ENCODE measurements around the gene FHIT.

FHIT gene

DNA sequence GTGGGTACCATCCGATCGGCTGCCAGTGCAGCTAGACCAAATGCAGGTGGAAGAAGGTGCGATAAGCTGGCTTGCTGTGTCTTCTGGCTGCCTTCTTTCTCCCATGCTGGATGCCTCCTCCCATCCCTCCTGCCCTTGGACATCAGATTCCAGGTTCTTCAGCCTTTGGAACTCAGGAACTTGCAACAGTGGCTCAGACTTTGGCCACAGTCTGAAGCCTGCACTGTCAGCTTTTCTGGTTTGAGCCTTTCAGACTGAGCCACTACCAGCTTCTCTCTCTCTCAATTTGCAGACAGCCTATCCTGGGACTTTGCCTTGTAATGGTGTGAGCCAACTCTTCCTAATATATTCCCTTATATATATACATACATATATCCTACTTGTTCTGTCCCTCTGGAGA lies 485.5 kb downstream of the FHIT start:
- DNase-seq (ENCODE audit: low read depth in 2 of 2) = no peak

DNA sequence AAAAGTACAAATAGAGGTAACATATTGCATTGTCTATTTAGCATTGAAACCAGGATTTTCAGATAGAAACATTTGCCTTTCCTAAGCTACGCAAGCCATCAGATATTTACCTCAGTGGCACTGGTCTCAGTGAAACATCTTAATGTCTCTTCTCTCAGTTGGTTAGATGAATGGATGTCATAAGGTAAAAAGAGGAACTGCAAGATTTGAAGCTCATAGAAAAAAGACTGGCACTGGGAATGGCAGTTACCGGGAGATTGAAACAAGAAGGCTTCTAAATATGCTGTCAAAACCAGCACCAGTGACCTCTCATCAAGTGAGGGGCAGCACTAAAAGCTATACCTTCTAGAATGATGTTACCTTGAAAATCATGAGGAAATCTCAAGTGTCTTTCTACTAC lies 486.4 kb downstream of the FHIT start:
- DNase-seq (ENCODE audit: low read depth in 2 of 2) = no peak

DNA sequence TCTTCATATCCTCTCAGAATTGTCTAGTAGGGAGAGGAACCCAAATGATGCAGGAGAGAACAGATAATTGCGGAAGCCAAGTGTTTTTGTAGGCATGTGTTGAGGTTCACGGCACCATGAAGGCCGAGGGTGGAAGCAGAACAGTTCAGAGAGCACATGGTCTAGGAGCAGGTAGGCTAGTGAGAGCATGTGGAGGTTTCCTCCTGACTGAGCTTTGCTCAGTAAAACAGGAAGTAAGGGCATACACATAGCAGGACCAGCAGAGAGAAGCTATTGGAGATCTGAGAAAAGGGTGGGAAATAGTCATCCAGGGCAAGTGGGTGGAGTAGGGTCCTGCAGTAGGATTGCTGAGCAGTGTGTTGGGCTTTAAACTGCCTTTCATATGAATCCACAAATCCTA lies 491.1 kb downstream of the FHIT start:
- no peak for DNase-seq (ENCODE audit: low read depth in 2 of 2)

DNA sequence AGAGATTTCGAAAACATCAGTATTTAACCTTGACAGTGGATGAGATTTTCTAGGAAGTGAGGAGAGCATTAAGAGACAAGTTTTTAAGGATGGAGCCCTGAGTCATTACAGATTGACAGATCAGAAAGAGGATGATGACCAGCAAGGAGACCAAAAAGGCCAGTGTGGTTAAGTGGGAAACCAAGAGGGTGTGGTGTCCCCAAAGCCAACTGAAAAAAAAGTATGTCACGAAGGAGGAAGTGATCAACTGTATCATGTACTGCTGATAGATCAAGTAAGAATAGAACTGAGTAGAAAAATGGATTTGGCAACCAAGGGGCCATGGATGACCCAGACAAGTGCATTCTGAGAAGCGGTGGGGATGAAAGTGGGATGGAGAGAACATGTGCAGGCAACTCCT lies 491.8 kb downstream of the FHIT start:
- no peak for DNase-seq (ENCODE audit: low read depth in 2 of 2)

DNA sequence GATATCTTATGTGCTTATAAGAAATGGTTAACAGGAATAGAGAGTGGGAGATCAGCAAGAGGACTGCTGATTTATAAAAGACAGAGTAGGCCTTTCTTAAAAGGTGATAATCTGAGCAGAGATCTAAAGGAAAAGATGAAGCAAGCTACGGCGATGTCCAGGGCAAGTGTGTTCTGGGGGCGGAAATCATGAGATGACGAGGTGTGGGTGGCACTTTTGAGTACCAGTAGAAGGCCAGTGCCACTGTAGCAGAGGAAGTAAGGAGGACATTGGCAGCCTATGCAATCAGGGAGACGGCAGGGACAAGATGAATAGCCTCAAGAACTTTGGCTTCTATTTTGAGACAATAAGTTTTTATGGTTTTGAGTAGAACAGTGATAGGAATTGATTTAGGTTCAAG lies 492.4 kb downstream of the FHIT start:
- DNase-seq (ENCODE audit: low read depth in 2 of 2) = no peak

DNA sequence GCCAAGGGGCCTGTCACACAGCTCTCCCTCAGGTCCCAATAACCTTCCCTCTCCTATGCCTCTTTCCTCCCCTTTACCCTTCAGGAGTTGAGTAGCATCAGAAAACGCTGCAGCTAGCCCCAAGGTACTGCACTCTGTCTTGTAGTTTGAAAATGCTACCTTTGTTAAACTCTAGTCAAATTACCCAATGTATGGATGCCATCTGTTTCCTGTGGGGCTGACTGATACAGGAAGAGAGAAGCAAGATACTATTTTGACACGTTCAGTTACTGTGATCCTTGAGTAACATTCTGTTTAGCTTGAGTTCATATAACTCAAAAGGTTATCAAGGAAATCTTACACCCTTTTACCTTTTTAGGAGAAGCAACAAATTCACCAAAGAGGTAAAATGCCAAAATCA lies 493.1 kb downstream of the FHIT start:
- no peak for DNase-seq (ENCODE audit: low read depth in 2 of 2)

DNA sequence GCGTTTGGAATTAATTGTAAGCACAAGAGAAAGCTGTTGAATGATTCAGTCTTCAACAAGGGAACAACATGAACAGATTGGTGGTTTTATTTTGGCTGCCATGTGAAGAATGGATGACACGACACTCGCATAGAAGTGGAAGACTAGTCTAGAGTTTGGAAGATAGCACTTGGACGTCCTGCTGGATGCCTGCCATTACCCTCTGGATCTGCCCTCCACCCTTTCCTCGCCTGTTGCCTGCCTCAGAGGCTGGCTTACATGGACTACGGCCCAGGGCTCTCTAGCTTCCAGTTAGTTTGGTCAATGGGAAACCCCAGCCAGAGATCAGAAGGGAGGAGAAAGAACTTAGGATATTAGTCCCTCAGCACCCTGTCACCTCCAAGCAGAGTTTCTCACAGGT lies 493.5 kb downstream of the FHIT start:
- DNase-seq (ENCODE audit: low read depth in 2 of 2) = no peak

DNA sequence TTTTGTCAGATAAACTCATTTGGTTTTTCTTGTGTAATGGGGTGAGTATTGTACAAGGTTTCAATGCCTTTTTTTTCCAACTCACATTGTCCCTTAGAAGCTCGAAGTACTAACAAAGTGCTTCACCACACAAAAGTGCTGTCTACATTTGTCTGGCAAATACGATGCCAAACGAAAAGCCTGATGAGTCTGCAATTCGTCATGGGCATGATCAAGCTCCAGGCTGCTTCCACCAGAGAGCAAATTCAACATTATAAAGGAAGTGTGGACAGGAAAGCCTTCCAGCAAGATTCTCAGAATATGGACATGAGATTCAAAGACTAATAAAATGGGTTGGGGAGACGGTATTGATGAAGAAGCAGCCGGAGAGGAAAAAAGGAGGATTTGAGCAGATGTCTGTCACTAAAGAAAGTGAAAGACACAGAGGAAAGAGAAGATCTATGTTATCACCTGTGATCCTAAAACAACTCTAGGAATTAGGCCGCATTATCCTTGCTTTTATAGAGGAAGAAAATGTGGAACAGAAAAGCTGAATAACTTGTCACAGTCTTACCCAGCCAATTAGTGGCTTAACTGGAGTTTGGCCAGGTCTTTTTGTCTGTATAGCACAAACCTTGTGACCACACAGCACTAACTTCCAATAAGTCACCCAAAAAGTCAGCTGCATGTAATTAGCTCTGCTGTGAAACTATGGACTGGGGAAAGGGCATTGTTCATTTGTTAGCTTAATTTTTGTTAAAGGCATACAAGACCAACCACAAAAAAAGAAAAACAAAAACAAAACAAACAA lies 494.8 kb downstream of the FHIT start:
- no peak for DNase-seq (ENCODE audit: low read depth in 2 of 2)

DNA sequence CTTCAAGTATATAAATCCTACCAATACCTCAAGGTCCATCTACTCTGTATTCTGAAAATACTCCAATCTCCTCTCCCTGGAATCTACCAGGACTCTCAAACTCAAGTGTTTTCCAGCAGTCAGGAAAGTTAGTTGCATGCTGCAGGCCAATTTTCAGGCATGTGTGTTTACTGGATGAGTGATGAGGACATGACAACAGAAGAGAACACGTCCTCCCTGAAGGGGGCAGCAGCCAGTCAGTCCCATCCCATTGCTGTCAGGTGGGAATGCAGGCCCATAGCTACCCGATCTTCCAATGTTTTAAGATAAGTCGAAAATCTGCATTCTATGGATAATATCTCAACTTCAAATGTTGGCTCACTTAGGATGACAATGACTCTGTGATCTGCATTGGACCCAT lies 496.2 kb downstream of the FHIT start:
- no peak for DNase-seq (ENCODE audit: low read depth in 2 of 2)

DNA sequence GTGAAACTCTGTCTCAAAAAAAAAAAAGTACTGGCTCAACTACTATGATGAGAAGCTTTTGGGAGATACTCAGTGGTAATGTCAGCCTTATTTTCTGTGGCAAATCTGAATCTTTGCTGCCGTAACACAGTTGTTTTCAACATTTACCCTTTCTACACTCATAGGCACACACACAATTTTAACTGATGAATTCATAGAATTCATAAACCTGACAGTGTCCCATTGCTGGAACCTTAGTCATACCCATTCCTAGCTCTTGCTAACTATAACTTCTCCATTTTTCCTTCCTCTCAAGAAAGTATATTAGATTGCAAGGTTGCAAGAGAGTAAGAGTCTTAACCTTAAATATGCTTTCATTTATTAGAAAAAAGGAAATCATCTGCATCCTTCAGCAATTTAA lies 496.6 kb downstream of the FHIT start:
- no peak for DNase-seq (ENCODE audit: low read depth in 2 of 2)

DNA sequence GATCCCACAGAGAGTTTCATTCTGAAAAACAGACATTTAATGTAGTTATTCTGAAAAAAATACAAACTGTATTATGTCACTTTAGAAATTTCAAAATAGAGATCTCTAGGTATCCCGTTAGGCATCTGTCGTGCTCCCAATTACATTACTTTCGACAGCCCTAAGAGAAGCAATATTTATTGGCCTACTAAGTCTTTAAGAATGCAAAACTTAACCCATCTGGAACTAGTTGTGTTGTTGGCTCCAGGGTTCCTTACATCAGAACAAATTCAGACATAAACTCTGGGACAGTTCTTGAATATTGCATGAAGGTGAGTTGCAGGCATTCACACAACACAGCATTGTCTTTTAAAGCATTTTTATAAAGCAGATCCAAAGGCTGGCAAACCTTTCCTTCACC lies 498.4 kb downstream of the FHIT start:
- no peak for DNase-seq (ENCODE audit: low read depth in 2 of 2)

DNA sequence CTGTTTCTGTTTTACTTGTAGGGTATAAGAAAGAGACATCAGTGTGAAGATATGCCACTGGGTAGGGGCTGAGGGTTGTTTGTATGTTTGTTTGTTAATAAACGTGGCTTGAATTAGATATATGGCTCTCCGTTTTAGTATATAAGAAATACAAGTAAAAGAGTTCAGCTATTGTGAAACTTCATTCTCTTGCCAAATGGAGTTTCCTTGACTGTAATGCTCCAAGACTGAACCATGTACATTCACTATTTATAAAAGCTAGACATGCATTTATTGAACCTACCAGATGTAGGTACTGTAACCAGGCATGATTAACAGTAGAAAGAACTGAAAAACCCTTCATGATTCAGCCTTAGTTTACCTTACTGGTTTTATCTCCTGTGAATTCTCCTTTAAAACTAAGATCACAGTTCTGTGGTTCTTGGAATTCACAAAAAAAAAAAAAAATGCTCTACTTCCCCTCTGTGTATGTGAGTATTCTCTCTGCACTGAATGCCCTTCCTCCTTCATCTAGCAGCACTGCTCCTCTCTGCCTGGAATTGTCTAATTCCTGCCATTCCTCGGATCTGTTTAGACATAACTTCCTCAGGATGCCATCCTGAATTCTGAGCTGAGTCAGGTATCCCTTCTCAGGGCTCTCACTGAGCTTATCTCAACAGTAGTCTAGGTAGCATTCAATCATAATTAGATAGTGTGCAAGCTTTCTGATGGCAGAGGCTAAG lies 504.4 kb downstream of the FHIT start:
- no peak for DNase-seq (ENCODE audit: low read depth in 2 of 2)

DNA sequence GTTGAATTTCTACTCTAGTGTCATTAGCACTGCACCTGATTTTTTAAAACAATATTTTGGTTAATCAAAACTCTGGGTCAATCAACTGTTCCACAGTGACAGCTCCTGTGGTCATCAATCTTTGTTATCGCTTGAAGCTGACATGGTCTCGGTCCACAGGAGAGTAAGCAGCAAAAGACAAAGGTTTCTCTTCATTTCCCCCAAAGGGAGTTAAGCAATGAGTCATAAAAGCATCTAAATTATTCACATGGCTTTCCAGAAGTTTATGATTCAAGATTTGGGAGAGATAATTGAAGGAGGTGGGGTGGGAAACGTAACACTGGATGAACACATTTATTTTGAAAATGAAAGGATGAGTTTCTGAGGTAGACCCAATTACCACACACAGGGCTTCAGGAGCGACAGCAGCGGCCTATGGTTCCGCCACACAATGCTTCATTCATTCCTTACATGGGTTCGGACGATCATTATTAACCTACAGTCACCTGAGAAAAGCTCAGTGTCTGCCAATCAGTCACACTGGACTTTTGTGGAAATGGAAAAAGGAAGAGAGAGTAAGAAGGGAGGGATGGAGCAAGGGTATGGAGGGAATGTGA lies 505.1 kb downstream of the FHIT start:
- no peak for DNase-seq (ENCODE audit: low read depth in 2 of 2)

DNA sequence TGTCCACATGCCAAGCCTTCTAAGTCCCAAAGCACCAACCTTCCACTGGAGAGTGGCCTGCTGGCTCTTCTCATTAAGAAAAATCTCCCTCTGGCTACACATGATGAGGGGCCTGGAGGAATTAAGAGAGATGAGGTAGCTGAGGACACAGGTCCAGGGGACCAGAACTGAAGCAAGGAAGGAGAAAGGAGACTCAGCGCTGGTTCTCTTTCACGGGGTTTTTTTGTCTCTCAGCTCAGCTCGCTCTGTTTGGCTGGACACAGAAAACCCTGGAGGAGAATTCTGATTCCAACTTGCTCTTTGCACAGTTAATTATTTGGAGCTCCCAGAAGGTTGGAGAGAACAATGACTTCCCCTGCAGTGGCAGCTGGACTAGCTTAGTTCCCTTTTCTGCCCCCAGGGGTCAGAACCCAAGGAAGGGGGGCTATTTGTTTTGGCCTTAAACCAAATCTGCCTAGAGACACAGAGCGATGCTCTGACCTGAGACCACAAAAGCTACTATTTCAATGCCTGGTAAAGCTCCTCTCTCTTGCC lies 507.6 kb downstream of the FHIT start:
- DNase-seq (ENCODE audit: low read depth in 2 of 2) = no peak

DNA sequence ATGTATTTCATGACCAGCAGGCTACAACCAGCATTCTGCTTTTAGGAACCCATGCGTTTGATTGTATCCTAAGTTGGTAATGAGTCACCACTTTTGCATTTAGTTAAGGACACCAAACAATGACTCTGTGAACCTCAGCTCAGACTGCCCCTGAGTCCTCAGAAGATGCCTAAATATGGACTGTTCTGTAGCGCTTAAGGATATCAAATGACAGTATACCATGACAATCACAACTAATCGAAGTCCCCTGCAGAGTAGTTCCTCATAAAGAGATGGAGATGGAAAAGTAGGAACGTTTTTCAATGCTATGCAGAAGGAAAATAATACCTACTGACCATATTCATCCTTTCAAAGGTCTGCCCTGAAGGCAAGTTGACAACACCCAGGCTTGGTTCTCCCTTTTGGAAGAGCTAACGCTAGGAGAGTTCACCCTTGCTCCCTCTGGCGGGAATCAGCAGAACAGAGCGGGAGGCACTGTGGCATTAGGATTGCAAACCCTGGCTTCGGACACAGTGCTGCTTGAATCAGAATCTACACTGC lies 508.6 kb downstream of the FHIT start:
- DNase-seq (ENCODE audit: low read depth in 2 of 2) = no peak

DNA sequence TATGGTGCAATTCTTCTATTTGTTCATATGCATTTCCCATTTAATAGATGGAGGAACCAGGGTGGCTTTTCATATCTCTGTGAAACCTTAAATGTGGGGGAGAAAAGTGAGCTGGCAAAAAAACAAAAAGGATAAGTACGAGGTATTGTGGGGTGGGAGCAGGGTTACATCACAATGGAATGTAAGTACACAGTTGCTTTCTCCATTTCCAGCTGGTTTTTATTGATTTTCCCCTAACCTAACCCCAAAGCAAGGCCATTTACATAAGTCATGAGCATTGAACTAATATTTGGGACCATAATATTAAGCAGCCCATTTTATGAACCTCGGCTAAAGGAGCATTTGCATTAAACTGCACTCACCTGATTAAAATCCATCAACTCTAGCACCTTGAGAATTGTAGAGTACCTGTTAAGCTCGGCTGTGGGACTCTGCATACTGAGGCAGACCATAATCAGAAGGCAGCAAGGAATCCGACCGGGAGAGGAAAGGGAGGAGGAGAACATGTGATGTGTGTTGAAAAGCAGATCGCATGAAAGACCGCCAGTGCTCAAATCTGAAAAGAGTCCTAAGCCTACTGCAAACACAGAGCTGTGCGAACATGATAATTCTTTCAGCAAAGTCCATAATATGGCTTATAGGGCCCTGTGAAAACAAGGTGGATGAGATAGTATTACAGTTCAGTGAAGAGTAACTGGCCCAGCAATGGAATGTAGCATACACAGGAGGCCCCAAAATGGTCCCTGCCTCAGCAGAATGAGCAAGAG lies 513.4 kb downstream of the FHIT start:
- no peak for DNase-seq (ENCODE audit: low read depth in 2 of 2)

DNA sequence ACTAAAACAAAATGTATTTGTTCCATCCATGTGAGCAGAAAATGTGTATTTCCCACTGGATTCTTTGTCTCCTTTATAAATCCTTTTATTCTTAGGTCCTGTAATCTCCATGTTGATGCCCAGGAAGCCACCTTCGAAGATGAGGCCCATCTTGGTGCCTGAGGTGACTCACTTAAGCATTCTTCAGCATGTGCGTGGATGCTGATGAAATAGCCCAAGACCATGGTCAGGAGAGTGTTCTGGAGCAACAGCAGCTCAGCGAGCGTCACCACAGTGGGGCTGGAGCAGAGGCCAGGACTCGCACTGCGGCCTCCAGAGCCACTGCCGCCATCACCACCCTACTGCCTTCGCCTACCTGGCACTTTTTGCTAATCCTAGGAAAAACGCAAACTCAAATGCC lies 520.9 kb downstream of the FHIT start:
- DNase-seq (ENCODE audit: low read depth in 2 of 2) = no peak

DNA sequence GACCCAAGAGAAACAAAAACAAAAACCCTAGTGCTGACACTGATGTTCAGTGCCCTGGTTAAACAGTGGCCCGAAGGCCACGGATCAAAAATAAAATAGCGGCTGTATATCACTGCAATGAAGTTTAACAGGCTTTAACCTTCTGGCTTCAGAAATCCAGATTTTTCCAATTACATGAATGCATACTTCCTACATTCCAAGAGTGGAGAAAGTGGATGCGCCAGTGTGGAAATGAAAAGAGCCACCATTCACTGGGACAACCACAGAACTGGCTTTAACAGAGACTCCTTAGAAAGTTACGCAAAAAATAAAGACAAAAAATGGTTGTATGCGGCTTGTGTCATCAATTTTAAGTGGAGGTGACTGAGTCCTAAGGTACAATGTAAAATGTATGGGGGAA lies 522.2 kb downstream of the FHIT start:
- DNase-seq (ENCODE audit: low read depth in 2 of 2) = no peak

DNA sequence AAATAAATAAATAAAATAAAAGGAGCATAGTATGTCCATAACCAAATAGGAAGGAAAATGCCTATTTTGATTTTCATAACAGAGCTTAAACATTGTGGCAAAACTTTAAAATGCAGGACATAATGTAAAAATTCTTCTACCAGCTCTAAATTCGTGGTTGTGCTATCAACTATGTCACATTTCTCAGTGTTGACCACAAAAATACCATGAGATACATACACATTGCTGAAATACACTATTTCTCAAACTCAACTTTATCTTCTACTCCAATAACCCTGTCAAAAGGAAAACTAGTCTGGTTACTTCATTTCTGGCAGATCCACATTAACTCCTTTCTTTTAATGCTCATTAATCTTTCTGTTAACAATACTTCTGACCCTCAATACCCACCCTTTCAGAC lies 523.2 kb downstream of the FHIT start:
- no peak for DNase-seq (ENCODE audit: low read depth in 2 of 2)

DNA sequence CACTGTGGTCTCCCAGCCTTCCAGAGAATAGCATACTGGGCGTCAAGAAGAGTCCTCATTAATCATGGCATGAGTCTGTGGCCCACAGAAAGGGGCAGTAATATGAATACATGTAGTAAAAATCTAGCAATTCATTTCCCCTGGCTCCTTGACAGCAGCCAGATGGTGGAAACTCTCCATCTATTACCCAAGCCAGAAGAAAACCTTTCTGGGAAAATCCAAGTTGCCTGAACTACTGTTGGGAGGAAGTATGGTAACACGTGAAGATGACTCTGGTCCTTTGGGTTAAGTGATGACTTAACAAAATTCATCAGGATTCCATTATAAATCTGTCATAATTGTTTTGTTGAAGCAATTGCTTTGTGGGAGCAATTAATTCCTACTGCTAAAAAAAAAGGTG lies 530.5 kb downstream of the FHIT start:
- DNase-seq (ENCODE audit: low read depth in 2 of 2) = no peak

DNA sequence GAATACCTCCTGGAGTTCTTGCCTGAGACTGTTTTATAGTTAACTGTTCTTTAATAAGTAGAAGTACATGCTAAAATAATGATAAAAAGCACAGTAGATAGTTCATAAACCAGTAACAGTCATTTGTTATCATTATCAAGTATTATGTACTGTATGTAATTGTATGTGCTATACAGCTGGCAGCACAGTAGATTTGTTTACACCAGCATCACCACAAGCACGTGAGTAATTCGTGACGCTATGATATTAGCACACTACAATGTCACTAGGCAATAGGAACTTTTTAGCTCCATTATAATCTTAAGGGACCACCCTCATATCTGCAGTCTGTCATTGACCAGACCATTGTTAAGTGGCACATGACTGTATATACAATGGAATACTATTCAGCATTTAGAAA lies 534.7 kb downstream of the FHIT start:
- no peak for DNase-seq (ENCODE audit: low read depth in 2 of 2)
